ENCODE results near the gene GP9.
A peak's percentile ranks its signal among the peaks of the same experiment; 100 is the strongest.
"Not testable (repeated sequence)": the region's sequence is repeated elsewhere in the genome, so short reads cannot be mapped to it uniquely, and the experiment has no call there.

GP9 gene

GRCh38 chr3:129068291-129068886 is 7.8 kb downstream of the GP9 start:
- CTCF ChIA-PET, result interaction anchor here (0.8 to 4.4 kb wide), 13 partner anchors 8 to 98 kb away, joined by 3 to 48 read pairs (median 6); partner anchors contain the start of gene GP9
- Histone ChIP-seq H3K36me3 (ENCODE audit: control insufficient read depth in 4 of 4, insufficient read depth in 4 of 4, low read length in 3 of 4) (no peaks in the 10 kb centered on the region), H3K27ac (ENCODE audit: insufficient read depth in 1 of 2, low read depth in 1 of 2, low read length in 2 of 2, poor library complexity in 1 of 2, severe bottlenecking in 2 of 2) (no peak overlapping the region), H3K9me3 (ENCODE audit: control extremely low read depth in 1 of 5, control insufficient read depth in 4 of 5, insufficient read depth in 2 of 5, low read depth in 1 of 5, low read length in 4 of 5) (no peaks in the 10 kb centered on the region), H3K4me1 (ENCODE audit: control extremely low read depth in 1 of 4, control insufficient read depth in 4 of 4, insufficient read depth in 4 of 4, low read length in 3 of 4) (peaks cover 8 to 31% (median 20%) of the 10 kb centered on the region in 4 experiments), H3K27me3 (replicated peaks in 2 of 5; ENCODE audit: control insufficient read depth in 4 of 5, insufficient read depth in 5 of 5, low read length in 4 of 5) (no peaks in the 10 kb centered on the region), H3K4me3 (ENCODE audit: control insufficient read depth in 1 of 7, extremely low read depth in 1 of 7, insufficient read depth in 4 of 7, low read depth in 2 of 7, low read length in 6 of 7) (peak overlapping the region in 5 of 7 experiments; percentile 8 to 71 (median 58))
- POLR2A ChIA-PET, result interaction anchor here (1.2 kb wide), 1 partner anchor 8 kb away, joined by 3 read pairs; the partner anchor contains the start of gene GP9
- peak in 2 of 3 donors; percentile 46 to 66 for DNase-seq
- 13% methylated on average over 28 of the region's 44 CpGs for WGBS (ENCODE audit: insufficient coverage)

DNA sequence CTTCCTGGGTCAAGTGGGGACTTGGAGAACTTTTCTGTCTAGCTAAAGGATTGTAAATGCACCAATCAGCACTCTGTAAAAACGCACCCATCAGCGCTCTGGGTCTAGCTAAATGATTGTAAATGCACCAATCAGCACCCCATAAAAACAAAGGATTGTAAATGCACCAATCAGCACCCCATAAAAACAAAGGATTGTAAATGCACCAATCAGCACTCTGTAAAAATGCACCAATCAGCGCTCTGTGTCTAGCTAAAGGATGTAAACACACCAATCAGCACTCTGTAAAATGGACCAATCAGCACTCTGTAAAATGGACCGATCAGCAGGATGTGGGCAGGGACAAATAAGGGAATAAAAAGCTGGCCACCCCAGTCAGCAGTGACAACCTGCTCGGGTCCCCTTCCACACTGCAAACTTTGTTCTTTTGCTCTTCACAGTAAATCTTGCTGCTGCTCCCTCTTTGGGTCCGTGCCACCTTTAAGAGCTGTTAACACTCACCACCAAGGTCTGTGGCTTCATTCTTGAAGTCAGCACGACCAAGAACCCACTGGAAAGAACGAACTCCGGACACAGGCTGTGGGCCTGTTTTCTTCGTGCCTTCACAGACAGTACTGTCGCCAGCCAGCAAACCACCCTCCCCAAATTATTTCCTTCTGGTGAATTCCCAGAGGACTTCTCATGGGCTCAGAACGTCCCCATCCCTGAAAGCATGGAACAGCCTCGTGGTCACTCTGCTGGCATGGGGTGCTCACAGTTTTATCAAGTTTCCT is 8.9 kb downstream of the GP9 start:
- Histone ChIP-seq H3K4me1 (ENCODE audit: control extremely low read depth in 1 of 4, control insufficient read depth in 4 of 4, insufficient read depth in 4 of 4, low read length in 3 of 4) (peaks cover 8 to 31% (median 20%) of the 10 kb centered on the region in 4 experiments), H3K4me3 (ENCODE audit: control insufficient read depth in 1 of 7, extremely low read depth in 1 of 7, insufficient read depth in 4 of 7, low read depth in 2 of 7, low read length in 6 of 7) (peak overlapping the region in 1 of 7 experiments; percentile 10)
- H3K9me3 ChIP-seq (ENCODE audit: control extremely low read depth in 1 of 5, control insufficient read depth in 4 of 5, insufficient read depth in 2 of 5, low read depth in 1 of 5, low read length in 4 of 5); H3K27ac ChIP-seq (ENCODE audit: insufficient read depth in 1 of 2, low read depth in 1 of 2, low read length in 2 of 2, poor library complexity in 1 of 2, severe bottlenecking in 2 of 2); H3K27me3 ChIP-seq (replicated peaks in 2 of 5; ENCODE audit: control insufficient read depth in 4 of 5, insufficient read depth in 5 of 5, low read length in 4 of 5); H3K36me3 ChIP-seq (ENCODE audit: control insufficient read depth in 4 of 4, insufficient read depth in 4 of 4, low read length in 3 of 4): not testable (repeated sequence)
- CTCF ChIA-PET, result interaction anchor here (0.7 to 4.4 kb wide), 12 partner anchors 9 to 100 kb away, joined by 3 to 48 read pairs (median 6); partner anchors contain the start of gene GP9
- POLR2A ChIA-PET, result interaction anchor here (1.2 kb wide), 1 partner anchor 9 kb away, joined by 3 read pairs; the partner anchor contains the start of gene GP9
- 93% methylated on average over 12 of the region's 13 CpGs for WGBS (ENCODE audit: insufficient coverage)
- DNase-seq, result peak in 1 of 3 donors; percentile 31

- POLR2A ChIA-PET, result no interaction called here
- H3K27me3 ChIP-seq (replicated peaks in 2 of 5; ENCODE audit: control insufficient read depth in 4 of 5, insufficient read depth in 5 of 5, low read length in 4 of 5), result no peaks in the 10 kb centered on the region
- H3K9me3 ChIP-seq (ENCODE audit: control extremely low read depth in 1 of 5, control insufficient read depth in 4 of 5, insufficient read depth in 2 of 5, low read depth in 1 of 5, low read length in 4 of 5), result no peaks in the 10 kb centered on the region
- no peaks in the 10 kb centered on the region for H3K36me3 ChIP-seq (ENCODE audit: control insufficient read depth in 4 of 4, insufficient read depth in 4 of 4, low read length in 3 of 4)
- 70% methylated on average over 4 of the region's 8 CpGs for WGBS (ENCODE audit: insufficient coverage)
- peak overlapping the region in 1 of 7 experiments; percentile 10 for H3K4me3 ChIP-seq (ENCODE audit: control insufficient read depth in 1 of 7, extremely low read depth in 1 of 7, insufficient read depth in 4 of 7, low read depth in 2 of 7, low read length in 6 of 7)
- no peak overlapping the region for H3K27ac ChIP-seq (ENCODE audit: insufficient read depth in 1 of 2, low read depth in 1 of 2, low read length in 2 of 2, poor library complexity in 1 of 2, severe bottlenecking in 2 of 2)
- peak in 2 of 3 donors; percentile 49 to 52 for DNase-seq
- peaks cover 8 to 31% (median 20%) of the 10 kb centered on the region in 4 experiments for H3K4me1 ChIP-seq (ENCODE audit: control extremely low read depth in 1 of 4, control insufficient read depth in 4 of 4, insufficient read depth in 4 of 4, low read length in 3 of 4)
- CTCF ChIA-PET, result interaction anchor here (0.5 to 4.4 kb wide), 8 partner anchors 10 to 1800 kb away, joined by 3 to 48 read pairs (median 9); partner anchors contain the start of gene GP9
These were observed 9.7 kb downstream of the GP9 start for GRCh38 chr3:129070086-129070885.

DNA sequence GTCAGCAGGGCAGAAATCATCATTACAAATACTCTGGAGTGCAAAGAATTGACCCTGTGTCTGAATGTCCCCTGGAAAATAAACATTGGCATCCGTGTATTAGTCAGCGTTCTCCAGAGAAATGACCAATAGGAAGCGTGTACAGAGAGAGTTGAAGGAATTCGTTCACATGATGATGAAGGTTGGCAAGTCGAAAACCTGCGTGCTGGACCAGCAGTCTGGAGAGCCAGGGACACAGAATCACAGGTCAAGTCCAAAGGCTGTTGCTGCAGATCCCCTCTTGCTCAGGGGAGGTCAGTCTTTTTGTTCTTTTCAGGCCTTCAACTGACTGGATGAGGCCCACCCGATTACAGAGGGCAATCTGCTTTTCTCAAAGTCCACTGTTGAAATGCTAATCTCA is 16.6 kb downstream of the GP9 start:
- H3K36me3 ChIP-seq (ENCODE audit: control insufficient read depth in 4 of 4, insufficient read depth in 4 of 4, low read length in 3 of 4), result no peaks in the 10 kb centered on the region
- peaks cover 0 to 13% (median 4%) of the 10 kb centered on the region in 4 experiments for H3K4me1 ChIP-seq (ENCODE audit: control extremely low read depth in 1 of 4, control insufficient read depth in 4 of 4, insufficient read depth in 4 of 4, low read length in 3 of 4)
- CTCF ChIA-PET, result interaction anchor here (4.6 kb wide), 1 partner anchor 25 kb away, joined by 20 read pairs; no protein-coding TSS in a partner anchor
- POLR2A ChIA-PET, result no interaction called here
- H3K27me3 ChIP-seq (replicated peaks in 2 of 5; ENCODE audit: control insufficient read depth in 4 of 5, insufficient read depth in 5 of 5, low read length in 4 of 5), result no peaks in the 10 kb centered on the region
- H3K9me3 ChIP-seq (ENCODE audit: control extremely low read depth in 1 of 5, control insufficient read depth in 4 of 5, insufficient read depth in 2 of 5, low read depth in 1 of 5, low read length in 4 of 5), result no peaks in the 10 kb centered on the region
- DNase-seq, result no peak
- no peak overlapping the region for H3K27ac ChIP-seq (ENCODE audit: insufficient read depth in 1 of 2, low read depth in 1 of 2, low read length in 2 of 2, poor library complexity in 1 of 2, severe bottlenecking in 2 of 2)
- no peak overlapping the region for H3K4me3 ChIP-seq (ENCODE audit: control insufficient read depth in 1 of 7, extremely low read depth in 1 of 7, insufficient read depth in 4 of 7, low read depth in 2 of 7, low read length in 6 of 7)
- 97% methylated on average over 7 of the region's 7 CpGs for WGBS (ENCODE audit: insufficient coverage)

GRCh38 chr3:129078510-129078909 is 17.9 kb downstream of the GP9 start:
- Histone ChIP-seq H3K4me3 (ENCODE audit: control insufficient read depth in 1 of 7, extremely low read depth in 1 of 7, insufficient read depth in 4 of 7, low read depth in 2 of 7, low read length in 6 of 7) (no peak overlapping the region), H3K27me3 (replicated peaks in 2 of 5; ENCODE audit: control insufficient read depth in 4 of 5, insufficient read depth in 5 of 5, low read length in 4 of 5) (no peaks in the 10 kb centered on the region), H3K36me3 (ENCODE audit: control insufficient read depth in 4 of 4, insufficient read depth in 4 of 4, low read length in 3 of 4) (no peaks in the 10 kb centered on the region), H3K9me3 (ENCODE audit: control extremely low read depth in 1 of 5, control insufficient read depth in 4 of 5, insufficient read depth in 2 of 5, low read depth in 1 of 5, low read length in 4 of 5) (no peaks in the 10 kb centered on the region), H3K4me1 (ENCODE audit: control extremely low read depth in 1 of 4, control insufficient read depth in 4 of 4, insufficient read depth in 4 of 4, low read length in 3 of 4) (peaks cover 0 to 13% (median 4%) of the 10 kb centered on the region in 4 experiments), H3K27ac (ENCODE audit: insufficient read depth in 1 of 2, low read depth in 1 of 2, low read length in 2 of 2, poor library complexity in 1 of 2, severe bottlenecking in 2 of 2) (no peak overlapping the region)
- 96% methylated on average over 5 of the region's 8 CpGs for WGBS (ENCODE audit: insufficient coverage)
- DNase-seq, result no peak
- CTCF ChIA-PET, result interaction anchor here (0.6 to 4.6 kb wide), 3 partner anchors 11 to 63 kb away, joined by 5 to 20 read pairs (median 6); no protein-coding TSS in a partner anchor
- POLR2A ChIA-PET, result no interaction called here

GRCh38 chr3:129081503-129081902 is 20.9 kb downstream of the GP9 start:
- Histone ChIP-seq H3K36me3 (ENCODE audit: control insufficient read depth in 4 of 4, insufficient read depth in 4 of 4, low read length in 3 of 4) (no peaks in the 10 kb centered on the region), H3K4me3 (ENCODE audit: control insufficient read depth in 1 of 7, extremely low read depth in 1 of 7, insufficient read depth in 4 of 7, low read depth in 2 of 7, low read length in 6 of 7) (no peak overlapping the region), H3K27me3 (replicated peaks in 2 of 5; ENCODE audit: control insufficient read depth in 4 of 5, insufficient read depth in 5 of 5, low read length in 4 of 5) (no peaks in the 10 kb centered on the region), H3K4me1 (ENCODE audit: control extremely low read depth in 1 of 4, control insufficient read depth in 4 of 4, insufficient read depth in 4 of 4, low read length in 3 of 4) (peaks cover 0 to 13% (median 4%) of the 10 kb centered on the region in 4 experiments), H3K27ac (ENCODE audit: insufficient read depth in 1 of 2, low read depth in 1 of 2, low read length in 2 of 2, poor library complexity in 1 of 2, severe bottlenecking in 2 of 2) (no peak overlapping the region), H3K9me3 (ENCODE audit: control extremely low read depth in 1 of 5, control insufficient read depth in 4 of 5, insufficient read depth in 2 of 5, low read depth in 1 of 5, low read length in 4 of 5) (no peaks in the 10 kb centered on the region)
- WGBS (ENCODE audit: insufficient coverage), result 90% methylated on average over 2 of the region's 8 CpGs
- no peak for DNase-seq
- ChIA-PET POLR2A (no interaction called here), CTCF (interaction anchor here (0.6 kb wide), 1 partner anchor 138 kb away, joined by 3 read pairs; no protein-coding TSS in a partner anchor)
